Mesenchymal stem cell (in vitro differentiated cells and primary cell): Measurements from ENCODE around the gene HTRA3.
A peak's percentile ranks its signal among the peaks of the same experiment; 100 is the strongest.

Source experiments
- DNase-seq: peaks from one replicate; pipeline ENCODE4 v3.0.0-alpha.2; 2013
- H2AFZ ChIP-seq: one replicate; pipeline ENCODE4 v1.6.1; 2013; ENCODE audit warnings: low read depth, mild to moderate bottlenecking, control low read depth, inconsistent platforms, low read length, moderate library complexity
- H2AK5ac ChIP-seq: 2 replicates; pipeline ENCODE4 v1.6.1; 2013; ENCODE audit warnings: low read length, moderate library complexity, mild to moderate bottlenecking, inconsistent platforms; ENCODE audit not compliant: severe bottlenecking
- H2BK120ac ChIP-seq: one replicate; pipeline ENCODE4 v1.6.1; 2013; ENCODE audit warnings: low read depth, mild to moderate bottlenecking, inconsistent platforms, low read length, moderate library complexity
- H2BK12ac ChIP-seq, 2 experiments: one replicate each; pipeline ENCODE4 v1.6.1; 2013; ENCODE audit warnings: inconsistent platforms in 2 of 2, low read length in 2 of 2, mild to moderate bottlenecking in 2 of 2, moderate library complexity in 2 of 2, control low read depth in 1 of 2
- H2BK15ac ChIP-seq: one replicate; pipeline ENCODE4 v1.6.1; 2013; ENCODE audit warnings: mild to moderate bottlenecking, low read depth, inconsistent platforms; ENCODE audit not compliant: poor library complexity, severe bottlenecking
- H2BK5ac ChIP-seq: 2 replicates; pipeline ENCODE4 v1.6.1; 2013; ENCODE audit warnings: low read depth, mild to moderate bottlenecking, low read length, control low read depth, inconsistent platforms; ENCODE audit not compliant: poor library complexity, severe bottlenecking
- H3K14ac ChIP-seq, 2 experiments: one replicate each; pipeline ENCODE4 v1.6.1; 2013; ENCODE audit warnings: inconsistent platforms in 2 of 2, low read length in 2 of 2, control low read depth in 1 of 2, mild to moderate bottlenecking in 1 of 2, moderate library complexity in 1 of 2
- H3K18ac ChIP-seq, 2 experiments: one replicate each; pipeline ENCODE4 v1.6.1; 2013; ENCODE audit warnings: inconsistent platforms in 2 of 2, low read length in 2 of 2, control low read depth in 1 of 2, low read depth in 1 of 2, mild to moderate bottlenecking in 1 of 2
- H3K23ac ChIP-seq, 2 experiments: one replicate each; pipeline ENCODE4 v1.6.1; 2013; ENCODE audit warnings: inconsistent platforms in 2 of 2, low read length in 2 of 2, mild to moderate bottlenecking in 2 of 2, moderate library complexity in 2 of 2, control low read depth in 1 of 2
- H3K27ac ChIP-seq: 2 replicates; pipeline ENCODE4 v1.5.1; 2013; ENCODE audit warnings: mild to moderate bottlenecking, moderate library complexity, low read length, control low read depth, inconsistent platforms; ENCODE audit not compliant: poor library complexity, severe bottlenecking
- H3K27me3 ChIP-seq, 2 experiments: 2 replicates each; pipeline versions ENCODE4 v1.6.1 to v1.7.0; 2013; ENCODE audit warnings: low read length in 2 of 2, mild to moderate bottlenecking in 2 of 2, moderate library complexity in 2 of 2, control low read depth in 1 of 2, inconsistent platforms in 1 of 2; ENCODE audit not compliant: control insufficient read depth in 1 of 2, insufficient read depth in 1 of 2
- H3K36me3 ChIP-seq, 2 experiments: 2 replicates each; pipeline versions ENCODE4 v1.6.1 to v1.7.0; 2013; ENCODE audit warnings: low read length in 2 of 2, control low read depth in 1 of 2, inconsistent platforms in 1 of 2, low read depth in 1 of 2, mild to moderate bottlenecking in 1 of 2; ENCODE audit not compliant: insufficient read depth in 2 of 2, control insufficient read depth in 1 of 2
- H3K4ac ChIP-seq, 2 experiments: one replicate each; pipeline ENCODE4 v1.6.1; 2013; ENCODE audit warnings: inconsistent platforms in 2 of 2, low read length in 2 of 2, mild to moderate bottlenecking in 2 of 2, moderate library complexity in 2 of 2, control low read depth in 1 of 2, low read depth in 1 of 2
- H3K4me1 ChIP-seq: 2 replicates; pipeline ENCODE4 v1.6.1; 2013; ENCODE audit warnings: low read depth, low read length, control low read depth; ENCODE audit not compliant: control insufficient read depth, insufficient read depth
- H3K4me2 ChIP-seq: 2 replicates; pipeline ENCODE4 v1.6.1; 2013; ENCODE audit warnings: low read length, mild to moderate bottlenecking, inconsistent platforms; ENCODE audit not compliant: poor library complexity, severe bottlenecking
- H3K4me3 ChIP-seq, 2 experiments: 2 replicates each; pipeline versions ENCODE4 v1.5.1 to v1.7.0; 2013; ENCODE audit warnings: low read length in 2 of 2, mild to moderate bottlenecking in 2 of 2, control low read depth in 1 of 2, low read depth in 1 of 2; ENCODE audit not compliant: insufficient read depth in 1 of 2
- H3K79me1 ChIP-seq: replicated peaks from 2 replicates; pipeline ENCODE4 v1.6.1; 2013; ENCODE audit warnings: mild to moderate bottlenecking, control low read depth, low read length, inconsistent platforms; ENCODE audit not compliant: poor library complexity, severe bottlenecking
- H3K9ac ChIP-seq: 2 replicates; pipeline ENCODE4 v1.7.0; 2013; ENCODE audit warnings: mild to moderate bottlenecking, low read length, moderate library complexity
- H3K9me3 ChIP-seq: 2 replicates; pipeline ENCODE4 v1.7.0; 2013; ENCODE audit warnings: mild to moderate bottlenecking, low read length; ENCODE audit not compliant: control insufficient read depth
- H4K8ac ChIP-seq: one replicate; pipeline ENCODE4 v1.6.1; 2013; ENCODE audit warnings: inconsistent platforms, mild to moderate bottlenecking, low read length, moderate library complexity
- H4K91ac ChIP-seq: one replicate; pipeline ENCODE4 v1.6.1; 2013; ENCODE audit warnings: mild to moderate bottlenecking, low read length, inconsistent platforms
- WGBS: methylation state at CpG from one replicate; pipeline ENCODE4 v1.1.7; 2013; ENCODE audit warnings: mixed read lengths; 5-methylcytosine and 5-hydroxymethylcytosine counted together

HTRA3 gene

GRCh38 chr4:8318509-8318908 lies 49.0 kb downstream of the HTRA3 start:
- no peak overlapping the region for H3K14ac ChIP-seq
- H3K9ac ChIP-seq = no peak overlapping the region
- H3K27me3 ChIP-seq = no peaks in the 10 kb centered on the region
- H2AFZ ChIP-seq = no peak overlapping the region
- H3K36me3 ChIP-seq = no peaks in the 10 kb centered on the region
- H2AK5ac ChIP-seq = no peak overlapping the region
- no peak overlapping the region for H2BK12ac ChIP-seq
- H4K8ac ChIP-seq = no peak overlapping the region
- H3K27ac ChIP-seq = no peak overlapping the region
- no peak for DNase-seq
- WGBS = 96% methylated on average over 7 of the region's 7 CpGs
- no peak overlapping the region for H3K4ac ChIP-seq
- H3K4me2 ChIP-seq = no peak overlapping the region
- no peak overlapping the region for H2BK15ac ChIP-seq
- H3K4me3 ChIP-seq = no peak overlapping the region
- no peaks in the 10 kb centered on the region for H3K79me1 ChIP-seq
- no peak overlapping the region for H3K23ac ChIP-seq
- peaks cover 1% of the 10 kb centered on the region for H3K9me3 ChIP-seq
- no peak overlapping the region for H4K91ac ChIP-seq
- peaks cover 24% of the 10 kb centered on the region for H3K4me1 ChIP-seq
- no peak overlapping the region for H2BK5ac ChIP-seq
- H3K18ac ChIP-seq = no peak overlapping the region
- no peak overlapping the region for H2BK120ac ChIP-seq

- no peak overlapping the region for H3K23ac ChIP-seq
- no peak overlapping the region for H2BK12ac ChIP-seq
- no peak overlapping the region for H3K9ac ChIP-seq
- H3K4ac ChIP-seq = no peak overlapping the region
- DNase-seq = no peak
- H3K4me3 ChIP-seq = no peak overlapping the region
- H2AFZ ChIP-seq = no peak overlapping the region
- peaks cover 24% of the 10 kb centered on the region for H3K4me1 ChIP-seq
- no peak overlapping the region for H2BK15ac ChIP-seq
- H2AK5ac ChIP-seq = no peak overlapping the region
- WGBS = 92% methylated on average over 6 of the region's 6 CpGs
- H3K9me3 ChIP-seq = peaks cover 7% of the 10 kb centered on the region
- no peak overlapping the region for H3K4me2 ChIP-seq
- H4K8ac ChIP-seq = no peak overlapping the region
- no peak overlapping the region for H3K18ac ChIP-seq
- no peak overlapping the region for H3K27ac ChIP-seq
- H3K14ac ChIP-seq = no peak overlapping the region
- H4K91ac ChIP-seq = no peak overlapping the region
- H3K27me3 ChIP-seq = peaks cover 0 to 3% of the 10 kb centered on the region in 2 experiments
- H2BK120ac ChIP-seq = no peak overlapping the region
- no peaks in the 10 kb centered on the region for H3K79me1 ChIP-seq
- no peak overlapping the region for H2BK5ac ChIP-seq
- no peaks in the 10 kb centered on the region for H3K36me3 ChIP-seq
These were observed 49.5 kb downstream of the HTRA3 start for GRCh38 chr4:8319061-8319460.

GRCh38 chr4:8319731-8320385 lies 50.3 kb downstream of the HTRA3 start:
- 88% methylated on average over 12 of the region's 13 CpGs for whole genome bisulfite sequencing
- DNase-seq = no peak
- H3K4me1 ChIP-seq = peaks cover 22% of the 10 kb centered on the region
- H3K9me3 ChIP-seq = peaks cover 9% of the 10 kb centered on the region
- H3K18ac ChIP-seq = peak overlapping the region in 1 of 2 experiments; percentile 54
- no peak overlapping the region for H3K4me2 ChIP-seq
- peak overlapping the region in 1 of 2 experiments; percentile 17 for H2BK12ac ChIP-seq
- no peak overlapping the region for H3K4me3 ChIP-seq
- no peak overlapping the region for H3K4ac ChIP-seq
- H3K14ac ChIP-seq = peak overlapping the region in 1 of 2 experiments; percentile 35
- H2AFZ ChIP-seq = no peak overlapping the region
- no peak overlapping the region for H2BK5ac ChIP-seq
- H2AK5ac ChIP-seq = no peak overlapping the region
- no peak overlapping the region for H2BK15ac ChIP-seq
- H3K79me1 ChIP-seq = no peaks in the 10 kb centered on the region
- no peak overlapping the region for H2BK120ac ChIP-seq
- no peaks in the 10 kb centered on the region for H3K36me3 ChIP-seq
- H3K27me3 ChIP-seq = peaks cover 0 to 4% of the 10 kb centered on the region in 2 experiments
- H3K23ac ChIP-seq = no peak overlapping the region
- H3K9ac ChIP-seq = peak overlapping the region; percentile 4
- H3K27ac ChIP-seq = no peak overlapping the region
- H4K8ac ChIP-seq = no peak overlapping the region
- no peak overlapping the region for H4K91ac ChIP-seq

GRCh38 chr4:8320386-8320750 lies 50.8 kb downstream of the HTRA3 start:
- H3K14ac ChIP-seq = peak overlapping the region in 1 of 2 experiments; percentile 35
- no peak overlapping the region for H3K4ac ChIP-seq
- peak overlapping the region in 1 of 2 experiments; percentile 54 for H3K18ac ChIP-seq
- H3K27ac ChIP-seq = no peak overlapping the region
- H3K9me3 ChIP-seq = peaks cover 9% of the 10 kb centered on the region
- no peak overlapping the region for H2BK120ac ChIP-seq
- H3K4me3 ChIP-seq = no peak overlapping the region
- H3K36me3 ChIP-seq = no peaks in the 10 kb centered on the region
- no peak overlapping the region for H4K8ac ChIP-seq
- H3K79me1 ChIP-seq = no peaks in the 10 kb centered on the region
- H2AK5ac ChIP-seq = no peak overlapping the region
- H3K27me3 ChIP-seq = peaks cover 0 to 4% of the 10 kb centered on the region in 2 experiments
- peak overlapping the region; percentile 4 for H3K9ac ChIP-seq
- H2BK15ac ChIP-seq = no peak overlapping the region
- no peak overlapping the region for H2BK12ac ChIP-seq
- no peak overlapping the region for H3K23ac ChIP-seq
- no peak overlapping the region for H2AFZ ChIP-seq
- no peak overlapping the region for H2BK5ac ChIP-seq
- WGBS = 65% methylated on average over 2 of the region's 2 CpGs
- H4K91ac ChIP-seq = no peak overlapping the region
- peaks cover 18% of the 10 kb centered on the region for H3K4me1 ChIP-seq
- no peak for DNase-seq
- H3K4me2 ChIP-seq = no peak overlapping the region
